Thyroid gland (tissue), 4 donors: Measurements from ENCODE around the gene CNGA4.

Source experiments
- POLR2A ChIP-seq, 2 donors: fragments of 450-650 bp; IDR thresholded peaks; one replicate each; pipeline ENCODE4 v1.6.1; 2017; ENCODE audit warnings: antibody characterized with exemption in 2 of 2, mild to moderate bottlenecking in 2 of 2, moderate library complexity in 1 of 2
- TF ChIP-seq, protein P1 (sequence below), 6 experiments: fragments of 200-600 bp in 3 of 6; fragments of 450-650 bp in 3 of 6; sonication (generic) in 3 of 6; IDR thresholded peaks; one replicate each; pipeline ENCODE4 v1.5.1; 2016 to 2019; ENCODE audit warnings: antibody characterized with exemption in 6 of 6, mild to moderate bottlenecking in 2 of 6, inconsistent platforms in 1 of 6, moderate library complexity in 1 of 6

GRCh38 chr11:6209801-6210200, 29.1 kb upstream of the CNGA4 start:
- TF ChIP-seq, protein P1, sequence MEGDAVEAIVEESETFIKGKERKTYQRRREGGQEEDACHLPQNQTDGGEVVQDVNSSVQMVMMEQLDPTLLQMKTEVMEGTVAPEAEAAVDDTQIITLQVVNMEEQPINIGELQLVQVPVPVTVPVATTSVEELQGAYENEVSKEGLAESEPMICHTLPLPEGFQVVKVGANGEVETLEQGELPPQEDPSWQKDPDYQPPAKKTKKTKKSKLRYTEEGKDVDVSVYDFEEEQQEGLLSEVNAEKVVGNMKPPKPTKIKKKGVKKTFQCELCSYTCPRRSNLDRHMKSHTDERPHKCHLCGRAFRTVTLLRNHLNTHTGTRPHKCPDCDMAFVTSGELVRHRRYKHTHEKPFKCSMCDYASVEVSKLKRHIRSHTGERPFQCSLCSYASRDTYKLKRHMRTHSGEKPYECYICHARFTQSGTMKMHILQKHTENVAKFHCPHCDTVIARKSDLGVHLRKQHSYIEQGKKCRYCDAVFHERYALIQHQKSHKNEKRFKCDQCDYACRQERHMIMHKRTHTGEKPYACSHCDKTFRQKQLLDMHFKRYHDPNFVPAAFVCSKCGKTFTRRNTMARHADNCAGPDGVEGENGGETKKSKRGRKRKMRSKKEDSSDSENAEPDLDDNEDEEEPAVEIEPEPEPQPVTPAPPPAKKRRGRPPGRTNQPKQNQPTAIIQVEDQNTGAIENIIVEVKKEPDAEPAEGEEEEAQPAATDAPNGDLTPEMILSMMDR (IDR thresholded peaks at IDR 0.05) = no peak
- no peak for TF ChIP-seq POLR2A (IDR thresholded peaks at IDR 0.05)
